HG03469 (cell line): Measurements from ENCODE around the gene CABP7.

Experiments used
- ATAC-seq: cut with Tn5 transposase; IDR thresholded peaks from one replicate; pipeline ENCODE4 v1.9.1; 2021; ENCODE audit warnings: mild to moderate bottlenecking, moderate library complexity, moderate number of reproducible peaks; ENCODE audit not compliant: unreplicated experiment

CABP7 gene

GRCh38 chr22:29702000-29702930, 17.5 kb upstream of the CABP7 start:
- no peak for ATAC-seq

GRCh38 chr22:29702931-29703501, 16.8 kb upstream of the CABP7 start:
- no peak for ATAC-seq

DNA sequence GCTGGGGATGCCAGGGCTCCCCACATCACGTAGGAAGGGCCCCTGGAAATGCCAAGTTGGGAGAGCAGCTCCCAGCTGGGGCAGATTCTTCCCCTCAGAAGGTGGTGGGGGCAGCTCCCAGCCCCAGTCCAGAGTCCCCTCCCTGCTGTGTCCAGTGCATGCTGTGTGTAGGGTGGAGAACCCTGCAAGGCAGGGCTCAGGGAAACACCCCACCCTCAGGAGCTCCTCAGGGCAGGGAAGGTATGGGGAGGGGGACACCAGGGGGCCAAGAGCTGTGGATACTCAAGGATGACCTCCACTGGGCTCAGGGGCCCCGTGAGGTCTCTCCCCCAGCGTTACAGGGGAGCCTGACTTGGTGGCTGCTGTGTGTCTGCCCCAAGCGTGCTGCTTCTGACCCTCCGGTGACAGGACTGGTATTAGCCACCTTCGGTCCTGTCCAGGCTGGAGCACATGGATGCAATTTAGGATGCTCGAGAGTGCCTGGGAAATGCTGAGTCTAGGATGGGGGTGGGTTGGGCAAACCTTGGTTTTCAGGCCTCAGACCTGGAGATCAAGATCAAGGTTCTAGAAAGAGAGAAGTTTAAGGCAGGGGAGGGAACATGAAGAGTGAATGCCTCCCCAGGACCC, 16.1 kb upstream of the CABP7 start:
- ATAC-seq: no peak

DNA sequence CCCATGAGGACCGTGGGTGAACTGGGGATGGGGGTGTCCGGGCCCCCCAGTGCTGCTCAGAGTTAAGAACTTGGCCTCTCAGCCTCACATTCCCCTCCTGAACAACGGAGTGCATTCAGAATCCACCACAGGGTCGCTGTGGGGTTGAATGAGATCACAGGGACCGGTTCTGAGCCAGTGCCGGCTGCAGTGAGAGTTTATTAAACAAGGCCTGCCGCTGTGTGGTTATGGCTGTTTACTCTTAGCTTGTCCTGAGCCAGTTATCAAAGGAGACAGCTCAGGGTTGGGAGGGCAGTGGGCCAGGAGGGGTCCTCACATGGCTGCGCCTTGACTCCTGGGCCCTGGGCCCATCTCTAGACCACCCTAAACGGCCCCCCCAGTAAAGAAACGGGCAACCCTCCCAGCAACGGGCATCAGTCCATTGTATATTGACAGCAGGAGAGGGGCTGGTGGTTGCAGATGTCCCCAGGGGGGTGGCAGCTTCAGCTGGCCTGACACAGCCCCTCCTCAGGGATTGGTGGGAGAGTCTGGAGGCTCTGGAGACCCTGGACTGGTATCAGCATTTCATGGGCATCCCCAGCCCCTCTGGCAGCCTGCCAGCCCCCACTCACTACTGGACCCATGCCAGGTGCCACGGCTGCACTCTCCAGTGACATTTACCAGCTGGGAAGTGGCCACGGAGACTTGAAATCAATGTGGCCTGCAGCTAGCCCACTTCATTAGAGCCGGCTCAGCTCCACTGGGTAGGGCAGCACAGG, 15.1 kb upstream of the CABP7 start:
- no peak for ATAC-seq

GRCh38 chr22:29705651-29706050, 14.2 kb upstream of the CABP7 start:
- no peak for ATAC-seq

GRCh38 chr22:29706486-29706885, 13.3 kb upstream of the CABP7 start:
- no peak for ATAC-seq

DNA sequence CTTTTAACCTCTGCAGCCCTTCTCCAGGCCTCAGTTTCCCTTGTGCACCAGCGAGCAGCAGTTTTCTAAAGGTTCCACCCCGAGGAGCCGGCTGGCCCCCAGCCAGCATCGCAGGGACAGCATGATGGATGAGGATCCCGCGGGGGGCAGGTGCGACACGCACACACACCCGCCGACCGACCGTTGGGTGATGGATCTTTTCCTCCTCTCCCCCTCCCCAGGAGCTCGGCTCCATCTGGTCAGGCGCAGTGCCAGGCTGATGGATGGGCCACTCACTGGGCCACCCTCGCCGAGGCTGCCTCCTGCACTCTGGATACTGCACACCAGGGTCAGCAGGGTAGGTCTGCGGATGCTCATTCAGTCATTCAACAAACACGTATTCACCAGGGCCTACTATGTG, 12.8 kb upstream of the CABP7 start:
- ATAC-seq: no peak

- ATAC-seq: no peak
These were observed 12.3 kb upstream of the CABP7 start for GRCh38 chr22:29707471-29707870.

GRCh38 chr22:29710193-29710592, 9.6 kb upstream of the CABP7 start:
- no peak for ATAC-seq

DNA sequence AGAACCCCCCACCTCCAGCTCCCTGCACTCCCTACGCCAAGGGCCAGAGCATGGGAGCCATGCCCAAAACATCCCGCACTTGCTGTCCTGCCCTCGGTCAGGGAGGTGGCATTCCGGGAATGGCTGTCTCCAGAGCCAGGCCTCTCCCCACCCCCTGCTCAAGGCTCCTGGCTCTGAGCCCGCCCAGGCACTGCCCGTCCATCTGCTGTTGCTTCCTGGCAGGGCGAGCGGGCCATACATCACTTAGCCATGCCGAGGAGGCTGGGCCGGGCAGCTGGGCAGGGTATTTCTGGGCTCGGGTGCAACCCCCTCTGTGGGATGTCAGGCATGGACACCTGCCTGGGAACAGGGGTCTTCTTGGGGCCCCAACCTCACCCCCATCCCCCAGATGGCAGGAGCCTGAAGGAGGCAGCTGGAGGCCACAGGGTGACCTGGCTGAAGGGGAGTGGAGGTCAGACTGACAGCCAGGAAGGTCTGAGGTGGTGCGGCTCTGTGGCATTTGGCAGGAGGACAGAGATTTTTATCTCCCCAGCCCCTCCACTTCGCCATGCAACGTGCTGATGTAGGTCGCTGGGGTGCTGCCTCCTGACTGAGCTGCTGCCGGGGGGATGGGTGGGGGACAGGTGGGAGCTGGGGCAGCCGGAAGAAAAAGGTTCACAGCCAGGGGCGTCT, 8.7 kb upstream of the CABP7 start:
- ATAC-seq: no peak

- ATAC-seq: no peak
These were observed 7.7 kb upstream of the CABP7 start for GRCh38 chr22:29712119-29712518.

DNA sequence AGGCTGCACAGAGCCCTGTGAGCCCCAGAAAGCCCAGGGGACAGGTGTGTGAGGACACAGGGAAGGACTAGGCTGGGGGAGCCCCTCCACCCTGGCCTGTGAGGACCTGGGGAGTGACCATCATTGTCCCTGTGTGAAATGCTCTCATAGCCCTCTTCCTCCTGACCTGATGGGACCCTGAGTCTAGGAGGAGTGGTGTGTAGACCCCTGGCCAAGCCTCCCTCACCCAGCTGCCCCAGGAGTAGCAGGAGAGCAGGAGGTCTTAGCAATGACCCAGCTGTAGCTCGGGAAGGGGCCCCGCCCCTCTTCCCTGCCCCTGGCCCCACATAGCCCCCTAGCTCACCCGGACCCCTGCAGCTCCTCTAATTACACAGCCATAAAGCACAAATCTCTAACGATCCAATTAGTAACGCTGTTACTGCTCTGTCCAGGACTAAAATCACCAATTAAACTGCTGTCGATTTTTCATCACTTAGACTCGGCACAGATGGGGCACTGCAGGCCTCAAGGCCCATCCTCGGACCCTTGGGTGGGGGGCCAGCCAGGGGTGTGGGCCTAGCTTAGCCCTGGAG, 6.6 kb upstream of the CABP7 start:
- ATAC-seq: no peak

GRCh38 chr22:29715240-29715639, 4.6 kb upstream of the CABP7 start:
- ATAC-seq: no peak

DNA sequence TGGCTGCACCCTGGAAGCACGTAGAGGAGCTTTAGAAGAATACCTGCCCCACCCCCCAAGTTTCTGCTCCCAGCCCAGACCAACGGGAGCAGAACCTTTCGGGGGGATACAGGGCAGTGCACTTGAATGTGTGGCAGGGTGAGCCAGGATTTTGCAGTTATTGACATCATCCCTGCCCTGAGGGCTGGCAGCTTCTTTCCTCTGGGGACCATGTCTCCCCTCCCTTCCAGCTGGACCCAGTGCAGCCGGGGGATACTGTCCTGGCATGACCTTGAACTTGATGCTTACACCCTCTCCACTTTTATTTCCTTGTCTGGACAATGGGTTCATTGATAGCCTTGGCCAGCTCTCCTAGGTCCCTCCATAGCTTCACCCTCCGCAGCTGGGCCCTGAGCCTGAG, 4.1 kb upstream of the CABP7 start:
- ATAC-seq: no peak

DNA sequence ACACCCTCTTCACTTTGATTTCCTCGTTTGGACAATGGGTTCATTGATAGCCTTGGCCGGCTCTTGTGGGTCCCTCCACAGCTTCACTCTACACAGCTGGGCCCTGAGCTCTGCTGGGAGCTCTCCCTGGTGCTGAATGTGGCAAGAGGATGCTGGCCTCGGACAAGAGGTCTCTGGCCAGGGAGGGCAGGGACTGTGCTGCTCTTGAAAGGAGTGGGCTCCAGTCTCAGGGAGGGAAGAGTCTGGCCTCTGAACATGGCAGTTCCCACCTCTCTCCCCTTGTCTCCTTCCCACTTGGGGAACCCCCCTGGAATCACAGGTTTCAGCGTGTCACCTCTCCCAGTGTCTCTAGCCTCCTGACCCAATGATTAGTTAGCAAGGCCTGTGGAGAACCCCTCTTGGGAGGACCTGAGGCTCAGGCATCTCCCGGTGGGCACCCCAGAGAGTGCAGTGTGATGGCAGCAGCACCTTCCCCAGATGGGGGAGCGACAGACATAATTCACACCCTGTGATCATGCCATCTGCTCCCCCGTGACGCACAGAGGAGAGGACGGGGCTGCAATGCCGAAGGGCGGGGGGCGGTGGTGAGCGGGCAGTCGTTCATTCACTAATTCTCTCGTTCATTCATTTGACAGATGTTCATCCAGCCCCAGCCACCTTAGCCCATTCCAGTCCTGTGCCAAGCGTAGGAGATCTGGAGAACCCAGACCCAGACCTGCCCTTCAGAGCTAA, 2.8 kb upstream of the CABP7 start:
- ATAC-seq: no peak

DNA sequence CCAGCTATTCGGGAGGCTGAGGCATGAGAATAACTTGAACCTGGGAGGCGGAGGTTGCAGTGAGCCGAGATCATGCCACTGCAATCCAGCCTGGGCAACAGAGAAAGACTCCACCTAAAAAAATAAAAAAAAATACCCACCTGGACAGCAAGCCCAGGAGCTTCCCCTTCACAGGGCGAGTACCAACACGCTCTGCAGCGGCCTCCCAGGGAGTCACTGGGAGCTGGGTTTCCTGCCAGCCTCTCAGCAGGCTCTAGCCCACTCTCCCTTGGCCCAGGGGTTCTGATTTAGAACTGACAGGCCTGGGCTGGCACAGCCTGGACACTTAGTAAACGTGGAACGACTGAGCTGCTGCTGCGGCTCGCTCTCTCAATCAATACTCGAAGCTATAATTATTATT, 2.0 kb upstream of the CABP7 start:
- no peak for ATAC-seq

GRCh38 chr22:29718949-29719898, 579 bp upstream of the CABP7 start:
- no peak for ATAC-seq

DNA sequence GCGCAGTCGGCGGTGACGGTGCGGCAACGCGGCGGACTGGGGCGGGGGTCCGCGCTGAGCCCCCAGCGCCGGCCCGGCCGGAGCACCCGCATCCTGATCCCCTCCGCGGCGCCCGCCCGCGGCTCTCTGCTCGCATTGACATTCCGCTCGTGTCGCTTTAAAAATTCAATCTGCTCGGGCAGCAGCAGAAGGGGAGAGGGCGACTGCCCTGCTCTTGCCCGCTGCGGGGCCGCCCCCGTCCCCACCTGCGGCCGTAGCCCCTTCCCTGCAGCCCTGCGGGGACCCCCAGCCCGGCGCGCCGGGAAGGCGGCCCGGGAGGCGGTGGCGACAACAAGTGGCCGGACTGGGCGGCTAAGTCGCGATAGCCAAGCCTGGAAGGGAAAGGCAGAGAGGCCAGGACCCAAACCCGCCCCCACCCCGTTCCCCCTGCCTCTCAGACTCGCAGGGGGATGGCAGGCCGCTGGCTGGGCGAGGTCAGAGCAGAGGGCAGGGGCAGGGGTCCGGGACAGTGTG, 1.1 kb downstream of the CABP7 start:
- ATAC-seq: no peak
